Nephron (organoid): Measurements from ENCODE around the gene SYT13.
"Not testable (repeated sequence)": the region's sequence is repeated elsewhere in the genome, so short reads cannot be mapped to it uniquely, and the experiment has no call there.

Experiments used
- H3K27ac Mint-ChIP-seq, 3 experiments: 2 replicates each; pipeline ENCODE4 v1.8.0; 2020; ENCODE audit warnings: mixed read lengths in 3 of 3, mild to moderate bottlenecking in 2 of 3, moderate library complexity in 1 of 3
- H3K27me3 Mint-ChIP-seq: 2 replicates; pipeline ENCODE4 v1.8.0; 2021; ENCODE audit warnings: low read depth, mild to moderate bottlenecking, moderate library complexity, mixed read lengths
- H3K36me3 Mint-ChIP-seq: 2 replicates; pipeline ENCODE4 v1.8.0; 2020; ENCODE audit warnings: low read depth, mixed read lengths
- H3K4me1 Mint-ChIP-seq: 2 replicates; pipeline ENCODE4 v1.8.0; 2020; ENCODE audit warnings: mixed read lengths
- H3K4me3 Mint-ChIP-seq, 3 experiments: 2 replicates each; pipeline ENCODE4 v1.8.0; 2020; ENCODE audit warnings: mild to moderate bottlenecking in 3 of 3, mixed read lengths in 3 of 3, moderate library complexity in 2 of 3
- H3K9me3 Mint-ChIP-seq: 2 replicates; pipeline ENCODE4 v1.8.0; 2020; ENCODE audit warnings: mixed read lengths
- CTCF ChIP-seq, 3 experiments: fragments of 200-600 bp; sonication (generic); IDR thresholded peaks; one replicate each; pipeline ENCODE4 v1.5.0; 2021; ENCODE audit warnings: antibody characterized with exemption in 3 of 3; ENCODE audit not compliant: unreplicated experiment in 3 of 3

SYT13 gene

GRCh38 chr11:45250035-45250718 lies 36.0 kb downstream of the SYT13 start:
- Mint-ChIP-seq H3K36me3 (no peaks in the 10 kb centered on the region), H3K4me1 (peaks cover 23% of the 10 kb centered on the region), H3K9me3 (no peaks in the 10 kb centered on the region), H3K27ac (peak overlapping the region; percentile 58 to 77 (median 74)), H3K27me3 (peaks cover 19% of the 10 kb centered on the region), H3K4me3 (no peak overlapping the region)
- no peak for TF ChIP-seq CTCF (IDR thresholded peaks at IDR 0.05; ENCODE audit: unreplicated experiment in 3 of 3)

GRCh38 chr11:45249372-45249771 lies 36.8 kb downstream of the SYT13 start:
- Mint-ChIP-seq H3K27me3 (peaks cover 15% of the 10 kb centered on the region), H3K4me1 (peaks cover 23% of the 10 kb centered on the region)
- H3K27ac Mint-ChIP-seq, H3K9me3 Mint-ChIP-seq, H3K4me3 Mint-ChIP-seq, H3K36me3 Mint-ChIP-seq: not testable (repeated sequence)

- no peak for TF ChIP-seq CTCF (IDR thresholded peaks at IDR 0.05; ENCODE audit: unreplicated experiment in 3 of 3)
- H3K9me3 Mint-ChIP-seq: no peaks in the 10 kb centered on the region
- peaks cover 23% of the 10 kb centered on the region for H3K4me1 Mint-ChIP-seq
- no peak overlapping the region for H3K27ac Mint-ChIP-seq
- no peaks in the 10 kb centered on the region for H3K36me3 Mint-ChIP-seq
- H3K4me3 Mint-ChIP-seq: no peak overlapping the region
- peaks cover 9% of the 10 kb centered on the region for H3K27me3 Mint-ChIP-seq
These were observed 37.6 kb downstream of the SYT13 start for GRCh38 chr11:45248501-45249011.

GRCh38 chr11:45247433-45247832 lies 38.7 kb downstream of the SYT13 start:
- Mint-ChIP-seq H3K4me1 (peaks cover 19% of the 10 kb centered on the region), H3K9me3 (no peaks in the 10 kb centered on the region), H3K4me3 (no peak overlapping the region), H3K36me3 (no peaks in the 10 kb centered on the region), H3K27me3 (peaks cover 8% of the 10 kb centered on the region), H3K27ac (peak overlapping the region in 1 of 3 experiments; percentile 4)
- no peak for TF ChIP-seq CTCF (IDR thresholded peaks at IDR 0.05; ENCODE audit: unreplicated experiment in 3 of 3)

GRCh38 chr11:45246241-45246640 lies 39.9 kb downstream of the SYT13 start:
- H3K4me3 Mint-ChIP-seq: no peak overlapping the region
- no peaks in the 10 kb centered on the region for H3K36me3 Mint-ChIP-seq
- TF ChIP-seq CTCF (IDR thresholded peaks at IDR 0.05; ENCODE audit: unreplicated experiment in 3 of 3): no peak
- no peaks in the 10 kb centered on the region for H3K9me3 Mint-ChIP-seq
- peaks cover 19% of the 10 kb centered on the region for H3K4me1 Mint-ChIP-seq
- H3K27ac Mint-ChIP-seq: no peak overlapping the region
- peaks cover 8% of the 10 kb centered on the region for H3K27me3 Mint-ChIP-seq

- Mint-ChIP-seq H3K36me3 (no peaks in the 10 kb centered on the region), H3K27ac (no peak overlapping the region), H3K4me1 (peaks cover 16% of the 10 kb centered on the region), H3K27me3 (peaks cover 8% of the 10 kb centered on the region), H3K9me3 (no peaks in the 10 kb centered on the region), H3K4me3 (no peak overlapping the region)
- no peak for TF ChIP-seq CTCF (IDR thresholded peaks at IDR 0.05; ENCODE audit: unreplicated experiment in 3 of 3)
These were observed 40.7 kb downstream of the SYT13 start for GRCh38 chr11:45245218-45246045.
